K562 (cell line): ENCODE results near the gene ZSCAN12. TPM values are rescaled to one million over a fixed set of nuclear protein-coding genes. Genes with fewer than 3 reads are reported as not detected.

Experiments used
- ATAC-seq: fragments of 200-7000 bp; cut with Tn5 transposase; 3 replicates; pipeline ENCODE4 v1.9.1; 2020; ENCODE audit warnings: moderate library complexity
- BruUV-seq: library from RNA; stranded (reverse); fragments of 400-500 nt; replicated peaks from 2 replicates; lab custom pipeline; 2021; lab: Mats Ljungman, UMichigan
- CTCF ChIA-PET: fragments of 300-600 bp; formaldehyde crosslinking; extraction: SDS; loops from one replicate; lab custom pipeline; 2021; ENCODE audit warnings: low intra/inter-chr PET ratio; lab: Yijun Ruan, JAX
- POLR2A ChIA-PET: fragments of 300-600, 350-650 bp; sonication (Branson Sonifier 250); formaldehyde crosslinking; extraction: SDS; loops from one replicate; lab custom pipeline; 2021; ENCODE audit warnings: antibody characterized with exemption, inconsistent platforms; lab: Yijun Ruan, JAX
- DNase-seq, 4 experiments: peaks; one replicate each; pipeline versions ENCODE4 v3.0.0 to v3.0.0-alpha.2; 2011 to 2018; ENCODE audit warnings: low spot score in 3 of 4, mixed read lengths in 3 of 4; ENCODE audit errors: extremely low read depth in 1 of 4
- FAIRE-seq: peaks from 2 replicates; lab custom pipeline; 2011; peaks lifted over from hg19 to GRCh38; lab: Jason Lieb, UNC
- H2AFZ ChIP-seq: 2 replicates; pipeline ENCODE4 v1.6.0; 2011; ENCODE audit warnings: low read depth, low read length, control low read depth, inconsistent platforms
- H3K27ac ChIP-seq: fragments of 200-600 bp; 3 replicates; pipeline ENCODE4 v1.8.0; 2011; ENCODE audit warnings: low read depth, mild to moderate bottlenecking, control low read depth, inconsistent platforms, low read length, moderate library complexity, mixed read lengths; ENCODE audit errors: extremely low read depth
- H3K27me3 ChIP-seq, 2 experiments: fragments of 300-600 bp in 1 of 2; 2 replicates in 1 of 2; 3 replicates in 1 of 2; pipeline versions ENCODE4 v1.6.0 to v1.8.0; 2011; ENCODE audit warnings: inconsistent platforms in 2 of 2, low read length in 2 of 2, mild to moderate bottlenecking in 1 of 2, mixed read lengths in 1 of 2, moderate library complexity in 1 of 2; ENCODE audit not compliant: control insufficient read depth in 2 of 2, insufficient read depth in 2 of 2
- H3K36me3 ChIP-seq: fragments of 300-600 bp; 3 replicates; pipeline ENCODE4 v1.8.0; 2011; ENCODE audit warnings: mild to moderate bottlenecking, low read length, inconsistent platforms; ENCODE audit not compliant: control insufficient read depth, insufficient read depth
- H3K4me1 ChIP-seq, 2 experiments: fragments of 200-600 bp in 1 of 2; replicated peaks in 1 of 2; 2 replicates in 1 of 2; 3 replicates in 1 of 2; pipeline versions ENCODE4 v1.5.1 to v1.8.0; 2011; ENCODE audit warnings: inconsistent platforms in 2 of 2, low read length in 2 of 2, mild to moderate bottlenecking in 1 of 2, mixed read lengths in 1 of 2, moderate library complexity in 1 of 2; ENCODE audit not compliant: control insufficient read depth in 2 of 2, insufficient read depth in 2 of 2
- H3K4me2 ChIP-seq: 2 replicates; pipeline ENCODE4 v1.6.1; 2011; ENCODE audit warnings: low read length, control low read depth, inconsistent platforms, mixed read lengths; ENCODE audit not compliant: insufficient read depth
- H3K4me3 ChIP-seq: fragments of 200-600 bp; sonication (generic), shearing (Covaris generic); 2 replicates; pipeline ENCODE4 v1.5.1; 2016; ENCODE audit warnings: control low read depth, inconsistent platforms
- H3K79me2 ChIP-seq: fragments of 200-600 bp; 3 replicates; pipeline ENCODE4 v1.8.0; 2011; ENCODE audit warnings: low read length, inconsistent platforms; ENCODE audit not compliant: control insufficient read depth, insufficient read depth
- H3K9ac ChIP-seq, 2 experiments: 2 replicates each; pipeline versions ENCODE4 v1.6.0 to v1.6.1; 2011; ENCODE audit warnings: low read depth in 2 of 2, low read length in 2 of 2, control low read depth in 1 of 2, inconsistent platforms in 1 of 2, mild to moderate bottlenecking in 1 of 2, mixed read lengths in 1 of 2; ENCODE audit not compliant: insufficient read depth in 1 of 2
- H3K9me1 ChIP-seq: one replicate; pipeline ENCODE4 v1.6.0; 2011; ENCODE audit warnings: inconsistent platforms, mild to moderate bottlenecking, low read length, moderate library complexity; ENCODE audit not compliant: control insufficient read depth, insufficient read depth
- H3K9me3 ChIP-seq: replicated peaks from 2 replicates; pipeline ENCODE4 v1.5.1; 2011; ENCODE audit warnings: low read depth, low read length, inconsistent platforms; ENCODE audit not compliant: control insufficient read depth, insufficient read depth
- H4K20me1 ChIP-seq: replicated peaks from 2 replicates; pipeline ENCODE4 v1.6.1; 2011; ENCODE audit warnings: low read length, inconsistent platforms, mixed read lengths; ENCODE audit not compliant: control insufficient read depth, insufficient read depth
- ESRRB ChIP-seq: fragments of 250-450 bp; sonication (Bioruptor Pico); IDR thresholded peaks from 2 replicates; pipeline ENCODE4 v1.5.0; 2020; ENCODE audit warnings: mild to moderate bottlenecking, moderate library complexity, borderline replicate concordance
- IRF1 ChIP-seq: sonication (generic); formaldehyde crosslinking; IDR thresholded peaks from 2 replicates; pipeline ENCODE4 v1.8.0; 2022; ENCODE audit warnings: missing genetic modification reagents, mild to moderate bottlenecking, borderline replicate concordance
- MAFG ChIP-seq: fragments of 450-650 bp; conservative IDR thresholded peaks from 2 replicates; pipeline ENCODE4 v1.6.1; 2016; ENCODE audit warnings: missing genetic modification characterization, missing compliant biosample characterization
- NR2C2 ChIP-seq, 2 experiments: fragments of 200-800 bp in 1 of 2; sonication (Bioruptor generic) in 1 of 2; sonication (generic) in 1 of 2; formaldehyde crosslinking in 1 of 2; IDR thresholded peaks; 2 replicates each; pipeline versions ENCODE4 v1.6.1 to v1.8.0; 2016 to 2022; ENCODE audit warnings: mild to moderate bottlenecking in 1 of 2, missing compliant biosample characterization in 1 of 2, missing genetic modification characterization in 1 of 2, missing genetic modification reagents in 1 of 2
- SAP30 ChIP-seq: fragments of 200-600 bp; sonication (generic); IDR thresholded peaks from 2 replicates; pipeline ENCODE4 v1.6.1; 2012; ENCODE audit warnings: borderline replicate concordance, low read depth, mild to moderate bottlenecking, moderate library complexity, low read length, control low read depth, inconsistent platforms; ENCODE audit not compliant: insufficient read depth, poor library complexity, severe bottlenecking
- SMARCA4 ChIP-seq: fragments of 450-650 bp; IDR thresholded peaks from 2 replicates; pipeline ENCODE4 v1.6.1; 2016
- ZBTB8A ChIP-seq: fragments of 450-650 bp; IDR thresholded peaks from 2 replicates; pipeline ENCODE4 v1.6.1; 2018; ENCODE audit warnings: mild to moderate bottlenecking, moderate library complexity; ENCODE audit not compliant: partially characterized antibody
- ZNF24 ChIP-seq: fragments of 450-650 bp; IDR thresholded peaks from 2 replicates; pipeline ENCODE4 v1.6.1; 2016
- ZNF717 ChIP-seq: fragments of 250-450 bp; sonication (Bioruptor Pico); IDR thresholded peaks from 2 replicates; pipeline ENCODE4 v1.5.0; 2021
- in situ Hi-C: fragments of 300-500 bp; cut with MboI; formaldehyde crosslinking; loops from 4 replicates; pipeline ENCODE4 v1.15.0; 2018; ENCODE audit warnings: inconsistent platforms, mixed read lengths
- intact Hi-C: fragments of 100-400 bp; cut with micrococcal nuclease; formaldehyde crosslinking; loops from 2 replicates; pipeline ENCODE4 v1.14.2; 2022
- polyA plus RNA-seq, 8 experiments: library from polyadenylated mRNA; depleted of rRNA in 4 of 8; stranded (reverse) in 5 of 8; unstranded in 3 of 8; fragments of >200 nt; fragmentation: Nextera tagmentation in 2 of 8; fragmentation: Illumina TruSeq in 1 of 8; extraction: Ambion mirVana in 2 of 8; extraction: Trizol in 1 of 8; gene quantifications; 2 replicates each; pipeline versions ENCODE4 v1.2.1 to v1.2.3, GENCODE V29; 2011 to 2014; ENCODE audit warnings: inconsistent platforms in 1 of 8, missing spikeins in 1 of 8
- total RNA-seq, 7 experiments: library from RNA; depleted of rRNA in 6 of 7; stranded (reverse); fragments of >200 nt in 6 of 7; fragmentation: Illumina TruSeq in 2 of 7; extraction: Trizol in 2 of 7; gene quantifications; 2 replicates each; pipeline versions ENCODE4 v1.2.1 to v1.2.3, GENCODE V29; 2011 to 2021; ENCODE audit warnings: low replicate concordance in 1 of 7
- TF ChIP-seq, protein P1 (sequence below): fragments of 450-650 bp; IDR thresholded peaks from 2 replicates; pipeline ENCODE4 v1.7.0; 2016; ENCODE audit warnings: borderline replicate concordance
- TF ChIP-seq, protein P2 (sequence below): fragments of 450-650 bp; IDR thresholded peaks from 2 replicates; pipeline ENCODE4 v1.6.1; 2014; ENCODE audit warnings: low read depth, mild to moderate bottlenecking, moderate library complexity, borderline replicate concordance

The ZSCAN12 gene
- total and polyA plus RNA-seq, 9 of the 15 experiments (the other 6 are each of a cell fraction or from before 2014, with no cell fraction given), result 2.5 to 19.6 (median 12.5) TPM

DNA sequence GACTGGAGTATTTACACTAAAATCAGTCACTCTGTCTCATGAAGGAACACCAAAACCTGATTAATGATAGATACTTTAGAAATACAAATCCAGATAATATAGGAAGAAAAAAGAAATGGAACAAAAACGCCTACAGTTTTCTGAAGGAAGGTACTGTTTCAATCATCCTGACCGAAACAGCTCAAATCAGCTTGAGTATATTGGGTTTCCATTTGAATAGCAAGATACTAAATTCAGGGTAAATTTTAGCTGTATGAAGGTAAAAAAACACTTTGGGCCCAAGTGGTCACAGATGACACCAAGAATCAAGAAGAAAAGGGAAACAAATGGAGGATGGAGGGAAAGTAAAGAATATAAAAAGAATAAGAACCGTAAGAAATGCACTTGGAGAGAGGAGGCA, 36.9 kb upstream of the ZSCAN12 start (continued):
- TF ChIP-seq IRF1 (CRISPR knock-in tag) (no peak), ZNF717 (CRISPR knock-in tag) (no peak), ZBTB8A (no peak), SAP30 (no peak)

DNA sequence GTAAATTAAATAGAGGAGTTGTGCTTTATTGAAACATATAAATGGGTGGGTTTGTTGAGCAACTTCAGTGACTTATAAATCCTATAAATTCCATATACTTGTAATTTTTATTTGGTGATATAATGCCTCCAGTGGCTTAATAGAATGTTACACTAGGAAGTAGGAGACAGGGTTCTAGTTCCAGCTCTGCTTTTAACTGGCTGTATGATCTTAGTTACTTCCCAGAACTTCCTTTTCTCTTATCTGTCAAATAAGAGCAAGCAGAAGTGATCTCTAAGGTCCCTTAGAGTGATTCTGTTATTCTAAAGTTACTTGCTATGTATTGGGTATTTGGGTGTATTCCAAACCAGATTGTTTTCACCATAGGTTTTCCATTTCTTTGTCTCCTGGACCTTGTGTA, 33.6 kb upstream of the ZSCAN12 start:
- no peak overlapping the region for H3K4me2 ChIP-seq
- H3K36me3 ChIP-seq, result no peaks in the 10 kb centered on the region
- ATAC-seq (peak; percentile 79), FAIRE-seq (peak; percentile 69), DNase-seq (peak in 3 of 4 experiments; percentile 32 to 59 (median 45))
- CTCF ChIA-PET, result no interaction called here
- peaks cover 0 to 5% of the 10 kb centered on the region in 2 experiments; a peak in 2 of 5 replicates for H3K4me1 ChIP-seq
- no peaks in the 10 kb centered on the region for H3K9me1 ChIP-seq
- no peaks in the 10 kb centered on the region for H3K9me3 ChIP-seq
- H3K27ac ChIP-seq, result no peak overlapping the region
- in situ Hi-C loops, result no loop called here
- no TSS peak for BruUV-seq
- intact Hi-C loops, result no loop called here
- no peaks in the 10 kb centered on the region for H4K20me1 ChIP-seq
- H3K4me3 ChIP-seq, result no peak overlapping the region
- no peaks in the 10 kb centered on the region for H3K27me3 ChIP-seq
- POLR2A ChIA-PET, result interaction anchor here (0.6 to 1.0 kb wide), 3 partner anchors 16 to 121 kb away, joined by 3 read pairs; no protein-coding TSS in a partner anchor
- H3K9ac ChIP-seq, result no peak overlapping the region
- H2AFZ ChIP-seq, result no peak overlapping the region
- H3K79me2 ChIP-seq, result no peaks in the 10 kb centered on the region
- TF ChIP-seq, protein P1, sequence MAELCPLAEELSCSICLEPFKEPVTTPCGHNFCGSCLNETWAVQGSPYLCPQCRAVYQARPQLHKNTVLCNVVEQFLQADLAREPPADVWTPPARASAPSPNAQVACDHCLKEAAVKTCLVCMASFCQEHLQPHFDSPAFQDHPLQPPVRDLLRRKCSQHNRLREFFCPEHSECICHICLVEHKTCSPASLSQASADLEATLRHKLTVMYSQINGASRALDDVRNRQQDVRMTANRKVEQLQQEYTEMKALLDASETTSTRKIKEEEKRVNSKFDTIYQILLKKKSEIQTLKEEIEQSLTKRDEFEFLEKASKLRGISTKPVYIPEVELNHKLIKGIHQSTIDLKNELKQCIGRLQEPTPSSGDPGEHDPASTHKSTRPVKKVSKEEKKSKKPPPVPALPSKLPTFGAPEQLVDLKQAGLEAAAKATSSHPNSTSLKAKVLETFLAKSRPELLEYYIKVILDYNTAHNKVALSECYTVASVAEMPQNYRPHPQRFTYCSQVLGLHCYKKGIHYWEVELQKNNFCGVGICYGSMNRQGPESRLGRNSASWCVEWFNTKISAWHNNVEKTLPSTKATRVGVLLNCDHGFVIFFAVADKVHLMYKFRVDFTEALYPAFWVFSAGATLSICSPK, result no peak
- TF ChIP-seq ZNF24 (no peak), MAFG (tag) (no peak), ESRRB (no peak), SMARCA4 (0 out of 2 replicates have a peak, but pooled peaks have one; percentile 24), NR2C2 (CRISPR knock-in tag; IDR thresholded peaks at IDR 0.05) (no peak), NR2C2 (tag; IDR thresholded peaks at IDR 0.05) (no peak)
- TF ChIP-seq, protein P2, sequence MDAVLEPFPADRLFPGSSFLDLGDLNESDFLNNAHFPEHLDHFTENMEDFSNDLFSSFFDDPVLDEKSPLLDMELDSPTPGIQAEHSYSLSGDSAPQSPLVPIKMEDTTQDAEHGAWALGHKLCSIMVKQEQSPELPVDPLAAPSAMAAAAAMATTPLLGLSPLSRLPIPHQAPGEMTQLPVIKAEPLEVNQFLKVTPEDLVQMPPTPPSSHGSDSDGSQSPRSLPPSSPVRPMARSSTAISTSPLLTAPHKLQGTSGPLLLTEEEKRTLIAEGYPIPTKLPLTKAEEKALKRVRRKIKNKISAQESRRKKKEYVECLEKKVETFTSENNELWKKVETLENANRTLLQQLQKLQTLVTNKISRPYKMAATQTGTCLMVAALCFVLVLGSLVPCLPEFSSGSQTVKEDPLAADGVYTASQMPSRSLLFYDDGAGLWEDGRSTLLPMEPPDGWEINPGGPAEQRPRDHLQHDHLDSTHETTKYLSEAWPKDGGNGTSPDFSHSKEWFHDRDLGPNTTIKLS, result peak; percentile 47; the same call in 1 of the 2 replicates
